WTC11 (cell line): ENCODE measurements around the gene TOX2. TPM values are rescaled to one million over a fixed set of nuclear protein-coding genes. Genes with fewer than 3 reads are reported as not detected.

Experiments
- ATAC-seq: fragments of 200-7000 bp; cut with Tn5 transposase; 2 replicates; pipeline ENCODE4 v1.10.0; 2021; ENCODE audit warnings: mild to moderate bottlenecking, moderate library complexity
- CTCF ChIA-PET: fragments of 300-600 bp; sonication (Branson Sonifier 250); formaldehyde crosslinking; loops from one replicate; lab custom pipeline; 2021; ENCODE audit warnings: antibody characterized with exemption; lab: Charles Lee
- POLR2A ChIA-PET: fragments of 350-600 bp; sonication (Branson Sonifier 250); formaldehyde crosslinking; loops from one replicate; lab custom pipeline; 2021; ENCODE audit warnings: antibody characterized with exemption; lab: Charles Lee
- DNase-seq: peaks from one replicate; pipeline ENCODE4 v3.0.0; 2021; ENCODE audit warnings: low spot score
- H3K27ac Mint-ChIP-seq: 2 replicates; pipeline ENCODE4 v1.8.0; 2021; ENCODE audit warnings: mixed read lengths
- H3K27me3 Mint-ChIP-seq: 2 replicates; pipeline ENCODE4 v1.8.0; 2021; ENCODE audit warnings: low read depth, mild to moderate bottlenecking, moderate library complexity, mixed read lengths
- H3K36me3 Mint-ChIP-seq: 2 replicates; pipeline ENCODE4 v1.8.0; 2021; ENCODE audit warnings: mixed read lengths
- H3K4me1 Mint-ChIP-seq: 2 replicates; pipeline ENCODE4 v1.8.0; 2022; ENCODE audit warnings: mixed read lengths
- H3K4me3 Mint-ChIP-seq: 2 replicates; pipeline ENCODE4 v1.8.0; 2021; ENCODE audit warnings: mild to moderate bottlenecking, moderate library complexity, mixed read lengths
- H3K9me3 Mint-ChIP-seq: 2 replicates; pipeline ENCODE4 v1.8.0; 2021; ENCODE audit warnings: mixed read lengths
- E2F1 ChIP-seq: sonication (generic); formaldehyde crosslinking; IDR thresholded peaks from 2 replicates; pipeline ENCODE4 v1.8.0; 2022; ENCODE audit warnings: mild to moderate bottlenecking, missing genetic modification reagents
- ELF4 ChIP-seq: sonication (generic); formaldehyde crosslinking; IDR thresholded peaks from 2 replicates; pipeline ENCODE4 v1.8.1; 2022; ENCODE audit warnings: low read depth, mild to moderate bottlenecking, moderate library complexity, missing genetic modification reagents
- ESRRA ChIP-seq: sonication (generic); formaldehyde crosslinking; IDR thresholded peaks from 2 replicates; pipeline ENCODE4 v1.8.1; 2022; ENCODE audit warnings: mild to moderate bottlenecking, missing genetic modification reagents, borderline replicate concordance
- FOXJ3 ChIP-seq: sonication (generic); formaldehyde crosslinking; IDR thresholded peaks from 2 replicates; pipeline ENCODE4 v1.9.0; 2021; ENCODE audit warnings: missing genetic modification reagents, mild to moderate bottlenecking, borderline replicate concordance
- GRHL2 ChIP-seq: fragments of 250-450 bp; sonication (Bioruptor Pico); IDR thresholded peaks from 2 replicates; pipeline ENCODE4 v1.8.0; 2022; ENCODE audit warnings: mild to moderate bottlenecking, moderate library complexity; ENCODE audit not compliant: insufficient replicate concordance, severe bottlenecking
- IRF1 ChIP-seq: sonication (generic); formaldehyde crosslinking; IDR thresholded peaks from 2 replicates; pipeline ENCODE4 v1.8.0; 2023; ENCODE audit warnings: missing genetic modification reagents
- MXD4 ChIP-seq: fragments of 250-450 bp; sonication (Bioruptor Pico); IDR thresholded peaks from 2 replicates; pipeline ENCODE4 v1.8.0; 2021; ENCODE audit warnings: mild to moderate bottlenecking, moderate library complexity, borderline replicate concordance
- MYBL2 ChIP-seq: sonication (generic); formaldehyde crosslinking; IDR thresholded peaks from 2 replicates; pipeline ENCODE4 v1.8.1; 2023; ENCODE audit warnings: mild to moderate bottlenecking, moderate library complexity, missing genetic modification reagents
- NFE2L1 ChIP-seq: sonication (generic); formaldehyde crosslinking; IDR thresholded peaks from 2 replicates; pipeline ENCODE4 v1.8.1; 2023; ENCODE audit warnings: missing genetic modification reagents
- NR1H2 ChIP-seq: sonication (generic); formaldehyde crosslinking; IDR thresholded peaks from 2 replicates; pipeline ENCODE4 v1.9.0; 2021; ENCODE audit warnings: mild to moderate bottlenecking, moderate library complexity, missing genetic modification reagents
- NR3C1 ChIP-seq: sonication (generic); formaldehyde crosslinking; conservative IDR thresholded peaks from 2 replicates; pipeline ENCODE4 v1.8.1; 2023; ENCODE audit warnings: low read depth, mild to moderate bottlenecking, missing genetic modification reagents
- TEAD4 ChIP-seq: sonication (generic); formaldehyde crosslinking; IDR thresholded peaks from 2 replicates; pipeline ENCODE4 v1.8.0; 2022; ENCODE audit warnings: mild to moderate bottlenecking, missing genetic modification reagents
- USF1 ChIP-seq: sonication (generic); formaldehyde crosslinking; IDR thresholded peaks from 2 replicates; pipeline ENCODE4 v1.8.0; 2022; ENCODE audit warnings: mild to moderate bottlenecking, missing genetic modification reagents
- USF2 ChIP-seq: sonication (generic); formaldehyde crosslinking; IDR thresholded peaks from 2 replicates; pipeline ENCODE4 v1.8.1; 2023; ENCODE audit warnings: mild to moderate bottlenecking, missing genetic modification reagents, moderate library complexity
- ZNF138 ChIP-seq: sonication (generic); formaldehyde crosslinking; conservative IDR thresholded peaks from 2 replicates; pipeline ENCODE4 v1.8.1; 2022; ENCODE audit warnings: mild to moderate bottlenecking, moderate library complexity, missing genetic modification reagents
- ZNF219 ChIP-seq: sonication (generic); formaldehyde crosslinking; IDR thresholded peaks from 2 replicates; pipeline ENCODE4 v1.8.0; 2023; ENCODE audit warnings: missing genetic modification reagents, mild to moderate bottlenecking, borderline replicate concordance
- ZNF317 ChIP-seq: sonication (generic); formaldehyde crosslinking; IDR thresholded peaks from 2 replicates; pipeline ENCODE4 v1.8.1; 2023; ENCODE audit warnings: low read depth, mild to moderate bottlenecking, moderate library complexity, missing genetic modification reagents, borderline replicate concordance
- total RNA-seq: library from RNA; stranded (reverse); gene quantifications from 3 replicates; pipeline ENCODE4 v1.2.3, GENCODE V29; 2021
- TF ChIP-seq, protein P1 (sequence below): sonication (generic); formaldehyde crosslinking; IDR thresholded peaks from 2 replicates; pipeline ENCODE4 v1.8.0; 2022; ENCODE audit warnings: mild to moderate bottlenecking, missing genetic modification reagents
- TF ChIP-seq, protein P2 (sequence below): sonication (generic); formaldehyde crosslinking; IDR thresholded peaks from 2 replicates; pipeline ENCODE4 v1.8.0; 2023; ENCODE audit warnings: missing genetic modification reagents, mild to moderate bottlenecking, borderline replicate concordance
- TF ChIP-seq, protein P3 (sequence below): fragments of 250-450 bp; sonication (Bioruptor Pico); IDR thresholded peaks from 2 replicates; pipeline ENCODE4 v1.9.0; 2021; ENCODE audit warnings: mild to moderate bottlenecking, borderline replicate concordance

TOX2 gene
- total RNA-seq, 1 experiment from 2014 or later = 3.4 TPM

DNA sequence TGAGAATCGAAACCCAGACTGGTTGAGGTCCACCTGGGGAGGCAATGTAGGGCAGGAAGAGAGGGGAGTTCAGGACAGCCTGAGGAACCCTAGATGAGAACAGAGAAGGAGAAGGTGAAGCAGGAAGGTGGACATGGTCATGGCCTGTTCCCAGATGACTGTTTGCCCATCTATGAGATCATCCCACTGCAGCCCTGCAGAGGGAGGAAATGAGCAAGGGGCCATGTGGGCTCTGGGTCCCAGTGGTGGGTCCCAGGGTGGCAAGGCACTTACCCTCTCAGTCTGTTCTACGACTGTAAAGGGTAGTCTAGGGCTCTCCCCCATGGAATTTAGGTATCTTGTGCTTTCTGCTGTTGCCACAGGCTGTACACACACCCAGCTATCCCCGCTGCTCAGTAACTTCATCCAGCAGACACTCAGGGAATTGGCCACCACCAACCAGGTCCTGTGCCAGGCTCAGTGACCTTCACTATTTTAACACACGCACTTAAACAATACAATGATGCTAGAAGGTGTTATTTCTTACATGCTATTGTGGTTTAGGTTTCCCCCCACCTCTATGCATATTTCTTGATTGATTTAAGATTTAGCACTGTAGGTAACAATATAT, 89.8 kb downstream of the TOX2 start:
- ChIA-PET POLR2A (no interaction called here), CTCF (interaction anchor here (1.4 kb wide), 1 partner anchor 52 kb away, joined by 3 read pairs; no protein-coding TSS in a partner anchor)
- no peak overlapping the region for H3K4me3 Mint-ChIP-seq
- no peak for DNase-seq
- H3K27ac Mint-ChIP-seq = no peak overlapping the region
- no peaks in the 10 kb centered on the region; the same call in 1 of the 2 replicates for H3K27me3 Mint-ChIP-seq
- H3K4me1 Mint-ChIP-seq = no peaks in the 10 kb centered on the region
- TF ChIP-seq MXD4 (CRISPR knock-in tag) = no peak
- TF ChIP-seq NR1H2 = no peak
- no peak for TF ChIP-seq ESRRA (CRISPR knock-in tag)
- TF ChIP-seq ZNF138 = no peak
- TF ChIP-seq ZNF219 = no peak
- no peak for TF ChIP-seq IRF1 (CRISPR knock-in tag)
- TF ChIP-seq USF1 = no peak
- TF ChIP-seq, protein P1, sequence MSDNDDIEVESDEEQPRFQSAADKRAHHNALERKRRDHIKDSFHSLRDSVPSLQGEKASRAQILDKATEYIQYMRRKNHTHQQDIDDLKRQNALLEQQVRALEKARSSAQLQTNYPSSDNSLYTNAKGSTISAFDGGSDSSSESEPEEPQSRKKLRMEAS (CRISPR knock-in tag) = no peak
- TF ChIP-seq FOXJ3 (CRISPR knock-in tag) = no peak
- TF ChIP-seq E2F1 (CRISPR knock-in tag) = no peak
- TF ChIP-seq ELF4 (CRISPR knock-in tag) = no peak
- no peak for TF ChIP-seq TEAD4
- TF ChIP-seq, protein P2, sequence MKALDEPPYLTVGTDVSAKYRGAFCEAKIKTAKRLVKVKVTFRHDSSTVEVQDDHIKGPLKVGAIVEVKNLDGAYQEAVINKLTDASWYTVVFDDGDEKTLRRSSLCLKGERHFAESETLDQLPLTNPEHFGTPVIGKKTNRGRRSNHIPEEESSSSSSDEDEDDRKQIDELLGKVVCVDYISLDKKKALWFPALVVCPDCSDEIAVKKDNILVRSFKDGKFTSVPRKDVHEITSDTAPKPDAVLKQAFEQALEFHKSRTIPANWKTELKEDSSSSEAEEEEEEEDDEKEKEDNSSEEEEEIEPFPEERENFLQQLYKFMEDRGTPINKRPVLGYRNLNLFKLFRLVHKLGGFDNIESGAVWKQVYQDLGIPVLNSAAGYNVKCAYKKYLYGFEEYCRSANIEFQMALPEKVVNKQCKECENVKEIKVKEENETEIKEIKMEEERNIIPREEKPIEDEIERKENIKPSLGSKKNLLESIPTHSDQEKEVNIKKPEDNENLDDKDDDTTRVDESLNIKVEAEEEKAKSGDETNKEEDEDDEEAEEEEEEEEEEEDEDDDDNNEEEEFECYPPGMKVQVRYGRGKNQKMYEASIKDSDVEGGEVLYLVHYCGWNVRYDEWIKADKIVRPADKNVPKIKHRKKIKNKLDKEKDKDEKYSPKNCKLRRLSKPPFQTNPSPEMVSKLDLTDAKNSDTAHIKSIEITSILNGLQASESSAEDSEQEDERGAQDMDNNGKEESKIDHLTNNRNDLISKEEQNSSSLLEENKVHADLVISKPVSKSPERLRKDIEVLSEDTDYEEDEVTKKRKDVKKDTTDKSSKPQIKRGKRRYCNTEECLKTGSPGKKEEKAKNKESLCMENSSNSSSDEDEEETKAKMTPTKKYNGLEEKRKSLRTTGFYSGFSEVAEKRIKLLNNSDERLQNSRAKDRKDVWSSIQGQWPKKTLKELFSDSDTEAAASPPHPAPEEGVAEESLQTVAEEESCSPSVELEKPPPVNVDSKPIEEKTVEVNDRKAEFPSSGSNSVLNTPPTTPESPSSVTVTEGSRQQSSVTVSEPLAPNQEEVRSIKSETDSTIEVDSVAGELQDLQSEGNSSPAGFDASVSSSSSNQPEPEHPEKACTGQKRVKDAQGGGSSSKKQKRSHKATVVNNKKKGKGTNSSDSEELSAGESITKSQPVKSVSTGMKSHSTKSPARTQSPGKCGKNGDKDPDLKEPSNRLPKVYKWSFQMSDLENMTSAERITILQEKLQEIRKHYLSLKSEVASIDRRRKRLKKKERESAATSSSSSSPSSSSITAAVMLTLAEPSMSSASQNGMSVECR (CRISPR knock-in tag) = no peak
- no peak for TF ChIP-seq MYBL2 (CRISPR knock-in tag)
- TF ChIP-seq GRHL2 (CRISPR knock-in tag) = no peak
- TF ChIP-seq, protein P3, sequence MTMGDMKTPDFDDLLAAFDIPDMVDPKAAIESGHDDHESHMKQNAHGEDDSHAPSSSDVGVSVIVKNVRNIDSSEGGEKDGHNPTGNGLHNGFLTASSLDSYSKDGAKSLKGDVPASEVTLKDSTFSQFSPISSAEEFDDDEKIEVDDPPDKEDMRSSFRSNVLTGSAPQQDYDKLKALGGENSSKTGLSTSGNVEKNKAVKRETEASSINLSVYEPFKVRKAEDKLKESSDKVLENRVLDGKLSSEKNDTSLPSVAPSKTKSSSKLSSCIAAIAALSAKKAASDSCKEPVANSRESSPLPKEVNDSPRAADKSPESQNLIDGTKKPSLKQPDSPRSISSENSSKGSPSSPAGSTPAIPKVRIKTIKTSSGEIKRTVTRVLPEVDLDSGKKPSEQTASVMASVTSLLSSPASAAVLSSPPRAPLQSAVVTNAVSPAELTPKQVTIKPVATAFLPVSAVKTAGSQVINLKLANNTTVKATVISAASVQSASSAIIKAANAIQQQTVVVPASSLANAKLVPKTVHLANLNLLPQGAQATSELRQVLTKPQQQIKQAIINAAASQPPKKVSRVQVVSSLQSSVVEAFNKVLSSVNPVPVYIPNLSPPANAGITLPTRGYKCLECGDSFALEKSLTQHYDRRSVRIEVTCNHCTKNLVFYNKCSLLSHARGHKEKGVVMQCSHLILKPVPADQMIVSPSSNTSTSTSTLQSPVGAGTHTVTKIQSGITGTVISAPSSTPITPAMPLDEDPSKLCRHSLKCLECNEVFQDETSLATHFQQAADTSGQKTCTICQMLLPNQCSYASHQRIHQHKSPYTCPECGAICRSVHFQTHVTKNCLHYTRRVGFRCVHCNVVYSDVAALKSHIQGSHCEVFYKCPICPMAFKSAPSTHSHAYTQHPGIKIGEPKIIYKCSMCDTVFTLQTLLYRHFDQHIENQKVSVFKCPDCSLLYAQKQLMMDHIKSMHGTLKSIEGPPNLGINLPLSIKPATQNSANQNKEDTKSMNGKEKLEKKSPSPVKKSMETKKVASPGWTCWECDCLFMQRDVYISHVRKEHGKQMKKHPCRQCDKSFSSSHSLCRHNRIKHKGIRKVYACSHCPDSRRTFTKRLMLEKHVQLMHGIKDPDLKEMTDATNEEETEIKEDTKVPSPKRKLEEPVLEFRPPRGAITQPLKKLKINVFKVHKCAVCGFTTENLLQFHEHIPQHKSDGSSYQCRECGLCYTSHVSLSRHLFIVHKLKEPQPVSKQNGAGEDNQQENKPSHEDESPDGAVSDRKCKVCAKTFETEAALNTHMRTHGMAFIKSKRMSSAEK (CRISPR knock-in tag) = no peak
- TF ChIP-seq NFE2L1 (CRISPR knock-in tag) = no peak
- TF ChIP-seq NR3C1 (CRISPR knock-in tag) = no peak
- no peak for TF ChIP-seq ZNF317 (CRISPR knock-in tag)
- no peak for TF ChIP-seq USF2 (CRISPR knock-in tag)
- H3K9me3 Mint-ChIP-seq = peaks cover 5% of the 10 kb centered on the region
- H3K36me3 Mint-ChIP-seq = no peaks in the 10 kb centered on the region
- no peak; the same call in 1 of the 2 replicates for ATAC-seq
